ENCODE data around the gene SETDB2. TPM values are rescaled to one million over a fixed set of nuclear protein-coding genes. Genes with fewer than 3 reads are reported as not detected.

Gene SETDB2
- total and polyA plus RNA-seq, 2 of the 13 experiments (the other 11 are each of a cell fraction or from before 2014, with no cell fraction given): 8.1 to 8.7 TPM

DNA sequence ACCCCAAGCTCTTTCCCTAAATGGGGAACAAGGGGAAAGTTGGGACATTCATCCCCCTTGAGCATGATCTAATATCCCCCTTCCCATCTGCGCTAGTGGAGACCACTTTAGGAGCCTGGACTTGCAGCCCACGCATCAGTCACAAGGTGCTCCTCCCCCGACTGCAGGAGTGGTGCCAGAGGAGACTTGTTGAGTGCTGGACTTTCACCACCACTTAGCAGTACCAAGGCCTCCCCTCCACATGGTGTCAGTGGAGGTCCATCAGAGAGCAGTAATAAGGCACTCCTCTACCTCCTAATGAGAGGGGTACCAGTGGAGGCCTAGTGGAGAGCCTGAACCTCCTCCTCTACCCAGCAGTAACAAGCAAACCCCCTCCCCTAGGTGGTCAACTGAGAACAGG lies 22.7 kb upstream of the SETDB2 start (continued):
- TF ChIP-seq, protein P1, sequence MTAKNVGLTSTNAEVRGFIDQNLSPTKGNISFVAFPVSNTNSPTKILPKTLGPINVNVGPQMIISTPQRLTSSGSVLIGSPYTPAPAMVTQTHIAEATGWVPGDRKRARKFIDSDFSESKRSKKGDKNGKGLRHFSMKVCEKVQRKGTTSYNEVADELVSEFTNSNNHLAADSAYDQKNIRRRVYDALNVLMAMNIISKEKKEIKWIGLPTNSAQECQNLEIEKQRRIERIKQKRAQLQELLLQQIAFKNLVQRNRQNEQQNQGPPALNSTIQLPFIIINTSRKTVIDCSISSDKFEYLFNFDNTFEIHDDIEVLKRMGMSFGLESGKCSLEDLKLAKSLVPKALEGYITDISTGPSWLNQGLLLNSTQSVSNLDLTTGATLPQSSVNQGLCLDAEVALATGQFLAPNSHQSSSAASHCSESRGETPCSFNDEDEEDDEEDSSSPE (CRISPR knock-in tag; IDR thresholded peaks at IDR 0.05): no peak
- TF ChIP-seq ZNF891 (CRISPR knock-in tag; IDR thresholded peaks at IDR 0.05): no peak
- no peak for TF ChIP-seq ZIK1 (CRISPR knock-in tag; IDR thresholded peaks at IDR 0.05; ENCODE audit: borderline replicate concordance, low read depth)
- no peak for TF ChIP-seq ZNF251 (CRISPR knock-in tag; IDR thresholded peaks at IDR 0.05)
- TF ChIP-seq, protein P2, sequence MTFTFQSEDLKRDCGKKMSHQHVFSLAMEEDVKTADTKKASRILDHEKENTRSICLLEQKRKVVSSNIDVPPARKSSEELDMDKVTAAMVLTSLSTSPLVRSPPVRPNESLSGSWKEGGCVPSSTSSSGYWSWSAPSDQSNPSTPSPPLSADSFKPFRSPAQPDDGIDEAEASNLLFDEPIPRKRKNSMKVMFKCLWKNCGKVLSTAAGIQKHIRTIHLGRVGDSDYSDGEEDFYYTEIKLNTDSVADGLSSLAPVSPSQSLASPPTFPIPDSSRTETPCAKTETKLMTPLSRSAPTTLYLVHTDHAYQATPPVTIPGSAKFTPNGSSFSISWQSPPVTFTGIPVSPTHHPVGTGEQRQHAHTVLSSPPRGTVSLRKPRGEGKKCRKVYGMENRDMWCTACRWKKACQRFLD (CRISPR knock-in tag; IDR thresholded peaks at IDR 0.05; ENCODE audit: borderline replicate concordance): no peak
- TF ChIP-seq SYNCRIP (IDR thresholded peaks at IDR 0.05; ENCODE audit: insufficient read depth, low read depth, low read length): no peak
- no peak for TF ChIP-seq KDM5A (IDR thresholded peaks at IDR 0.05; ENCODE audit: borderline replicate concordance, low read length)
- TF ChIP-seq, protein P3, sequence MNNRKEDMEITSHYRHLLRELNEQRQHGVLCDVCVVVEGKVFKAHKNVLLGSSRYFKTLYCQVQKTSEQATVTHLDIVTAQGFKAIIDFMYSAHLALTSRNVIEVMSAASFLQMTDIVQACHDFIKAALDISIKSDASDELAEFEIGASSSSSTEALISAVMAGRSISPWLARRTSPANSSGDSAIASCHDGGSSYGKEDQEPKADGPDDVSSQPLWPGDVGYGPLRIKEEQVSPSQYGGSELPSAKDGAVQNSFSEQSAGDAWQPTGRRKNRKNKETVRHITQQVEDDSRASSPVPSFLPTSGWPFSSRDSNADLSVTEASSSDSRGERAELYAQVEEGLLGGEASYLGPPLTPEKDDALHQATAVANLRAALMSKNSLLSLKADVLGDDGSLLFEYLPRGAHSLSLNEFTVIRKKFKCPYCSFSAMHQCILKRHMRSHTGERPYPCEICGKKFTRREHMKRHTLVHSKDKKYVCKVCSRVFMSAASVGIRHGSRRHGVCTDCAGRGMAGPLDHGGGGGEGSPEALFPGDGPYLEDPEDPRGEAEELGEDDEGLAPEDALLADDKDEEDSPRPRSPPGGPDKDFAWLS (CRISPR knock-in tag; IDR thresholded peaks at IDR 0.05; ENCODE audit: borderline replicate concordance): no peak
- no peak for TF ChIP-seq ZNF101 (CRISPR knock-in tag; IDR thresholded peaks at IDR 0.05; ENCODE audit: borderline replicate concordance, low read depth)
- no peak for TF ChIP-seq MYC (CRISPR knock-in tag; IDR thresholded peaks at IDR 0.05; ENCODE audit: borderline replicate concordance)
- no peak for TF ChIP-seq GABPA (IDR thresholded peaks at IDR 0.05; ENCODE audit: low read depth, low read length)
- no peak for TF ChIP-seq GABPA (CRISPR knock-in tag; IDR thresholded peaks at IDR 0.05; ENCODE audit: low read depth)
- TF ChIP-seq SSRP1 (CRISPR knock-in tag; IDR thresholded peaks at IDR 0.05): no peak
- peak; percentile 55; the same call in 1 of the 2 replicates for TF ChIP-seq MIXL1 (CRISPR knock-in tag; IDR thresholded peaks at IDR 0.05)
- no peak for TF ChIP-seq LCORL (IDR thresholded peaks at IDR 0.05)
- peak; percentile 24; the same call in 1 of the 2 replicates for TF ChIP-seq LCORL (CRISPR knock-in tag; IDR thresholded peaks at IDR 0.05)
- TF ChIP-seq, protein P4, sequence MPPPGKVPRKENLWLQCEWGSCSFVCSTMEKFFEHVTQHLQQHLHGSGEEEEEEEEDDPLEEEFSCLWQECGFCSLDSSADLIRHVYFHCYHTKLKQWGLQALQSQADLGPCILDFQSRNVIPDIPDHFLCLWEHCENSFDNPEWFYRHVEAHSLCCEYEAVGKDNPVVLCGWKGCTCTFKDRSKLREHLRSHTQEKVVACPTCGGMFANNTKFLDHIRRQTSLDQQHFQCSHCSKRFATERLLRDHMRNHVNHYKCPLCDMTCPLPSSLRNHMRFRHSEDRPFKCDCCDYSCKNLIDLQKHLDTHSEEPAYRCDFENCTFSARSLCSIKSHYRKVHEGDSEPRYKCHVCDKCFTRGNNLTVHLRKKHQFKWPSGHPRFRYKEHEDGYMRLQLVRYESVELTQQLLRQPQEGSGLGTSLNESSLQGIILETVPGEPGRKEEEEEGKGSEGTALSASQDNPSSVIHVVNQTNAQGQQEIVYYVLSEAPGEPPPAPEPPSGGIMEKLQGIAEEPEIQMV (CRISPR knock-in tag; IDR thresholded peaks at IDR 0.05; ENCODE audit: low read depth): 0 out of 2 replicates have a peak, but pooled peaks have one; percentile 38
- TF ChIP-seq, protein P5, sequence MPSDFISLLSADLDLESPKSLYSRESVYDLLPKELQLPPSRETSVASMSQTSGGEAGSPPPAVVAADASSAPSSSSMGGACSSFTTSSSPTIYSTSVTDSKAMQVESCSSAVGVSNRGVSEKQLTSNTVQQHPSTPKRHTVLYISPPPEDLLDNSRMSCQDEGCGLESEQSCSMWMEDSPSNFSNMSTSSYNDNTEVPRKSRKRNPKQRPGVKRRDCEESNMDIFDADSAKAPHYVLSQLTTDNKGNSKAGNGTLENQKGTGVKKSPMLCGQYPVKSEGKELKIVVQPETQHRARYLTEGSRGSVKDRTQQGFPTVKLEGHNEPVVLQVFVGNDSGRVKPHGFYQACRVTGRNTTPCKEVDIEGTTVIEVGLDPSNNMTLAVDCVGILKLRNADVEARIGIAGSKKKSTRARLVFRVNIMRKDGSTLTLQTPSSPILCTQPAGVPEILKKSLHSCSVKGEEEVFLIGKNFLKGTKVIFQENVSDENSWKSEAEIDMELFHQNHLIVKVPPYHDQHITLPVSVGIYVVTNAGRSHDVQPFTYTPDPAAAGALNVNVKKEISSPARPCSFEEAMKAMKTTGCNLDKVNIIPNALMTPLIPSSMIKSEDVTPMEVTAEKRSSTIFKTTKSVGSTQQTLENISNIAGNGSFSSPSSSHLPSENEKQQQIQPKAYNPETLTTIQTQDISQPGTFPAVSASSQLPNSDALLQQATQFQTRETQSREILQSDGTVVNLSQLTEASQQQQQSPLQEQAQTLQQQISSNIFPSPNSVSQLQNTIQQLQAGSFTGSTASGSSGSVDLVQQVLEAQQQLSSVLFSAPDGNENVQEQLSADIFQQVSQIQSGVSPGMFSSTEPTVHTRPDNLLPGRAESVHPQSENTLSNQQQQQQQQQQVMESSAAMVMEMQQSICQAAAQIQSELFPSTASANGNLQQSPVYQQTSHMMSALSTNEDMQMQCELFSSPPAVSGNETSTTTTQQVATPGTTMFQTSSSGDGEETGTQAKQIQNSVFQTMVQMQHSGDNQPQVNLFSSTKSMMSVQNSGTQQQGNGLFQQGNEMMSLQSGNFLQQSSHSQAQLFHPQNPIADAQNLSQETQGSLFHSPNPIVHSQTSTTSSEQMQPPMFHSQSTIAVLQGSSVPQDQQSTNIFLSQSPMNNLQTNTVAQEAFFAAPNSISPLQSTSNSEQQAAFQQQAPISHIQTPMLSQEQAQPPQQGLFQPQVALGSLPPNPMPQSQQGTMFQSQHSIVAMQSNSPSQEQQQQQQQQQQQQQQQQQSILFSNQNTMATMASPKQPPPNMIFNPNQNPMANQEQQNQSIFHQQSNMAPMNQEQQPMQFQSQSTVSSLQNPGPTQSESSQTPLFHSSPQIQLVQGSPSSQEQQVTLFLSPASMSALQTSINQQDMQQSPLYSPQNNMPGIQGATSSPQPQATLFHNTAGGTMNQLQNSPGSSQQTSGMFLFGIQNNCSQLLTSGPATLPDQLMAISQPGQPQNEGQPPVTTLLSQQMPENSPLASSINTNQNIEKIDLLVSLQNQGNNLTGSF (CRISPR knock-in tag; IDR thresholded peaks at IDR 0.05): no peak
- TF ChIP-seq SIX1 (CRISPR knock-in tag; IDR thresholded peaks at IDR 0.05; ENCODE audit: borderline replicate concordance): no peak
- TF ChIP-seq NR2F6 (IDR thresholded peaks at IDR 0.05): no peak
- TF ChIP-seq NR2F6 (CRISPR knock-in tag; IDR thresholded peaks at IDR 0.05): peak; percentile 14; the same call in 1 of the 2 replicates
- TF ChIP-seq TAF1 (CRISPR knock-in tag; IDR thresholded peaks at IDR 0.05): 0 out of 2 replicates have a peak, but pooled peaks have one; percentile 22
